Activated T-helper 1 cell treated with anti-CD3 and anti-CD28 coated beads, Interleukin-12 subunit alpha, Interleukin-12 subunit beta, Interleukin-2, Interleukin-4 antibody, amounts not matched to agents 30 ng/mL and 10 ng/mL and 1 ng/mL, durations not matched to agents 14 hours and 24 hours and 36 hours (primary cell): ENCODE data around the gene UNC5B. TPM values are rescaled to one million over a fixed set of nuclear protein-coding genes. Genes with fewer than 3 reads are reported as not detected.
"Not testable (repeated sequence)": the region's sequence is repeated elsewhere in the genome, so short reads cannot be mapped to it uniquely, and the experiment has no call there.

ENCODE experiments used
- DNase-seq: peaks from one replicate; pipeline ENCODE4 v3.0.0; 2021; ENCODE audit warnings: low spot score
- H3K27ac Mint-ChIP-seq: one replicate; pipeline ENCODE4 v1.8.0; 2021; ENCODE audit warnings: mild to moderate bottlenecking, mixed read lengths
- H3K27me3 Mint-ChIP-seq: one replicate; pipeline ENCODE4 v1.8.0; 2022; ENCODE audit warnings: mild to moderate bottlenecking, moderate library complexity, mixed read lengths; ENCODE audit not compliant: insufficient read depth
- H3K36me3 Mint-ChIP-seq: one replicate; pipeline ENCODE4 v1.8.0; 2021; ENCODE audit warnings: low read depth, mixed read lengths
- H3K4me1 Mint-ChIP-seq: one replicate; pipeline ENCODE4 v1.8.0; 2021; ENCODE audit warnings: low read depth, mixed read lengths
- H3K4me3 Mint-ChIP-seq: one replicate; pipeline ENCODE4 v1.8.0; 2021; ENCODE audit warnings: mild to moderate bottlenecking, moderate library complexity, mixed read lengths
- H3K9me3 Mint-ChIP-seq: one replicate; pipeline ENCODE4 v1.8.0; 2021; ENCODE audit warnings: mixed read lengths
- intact Hi-C: fragments of 100-400 bp; cut with micrococcal nuclease; formaldehyde crosslinking; loops from one replicate; pipeline ENCODE4 v1.15.1; 2024
- total RNA-seq: library from RNA; stranded (reverse); gene quantifications from 2 replicates; pipeline ENCODE4 v1.2.3, GENCODE V29; 2022

Gene UNC5B
- total RNA-seq, 1 donor from 2014 or later, result 0.10 TPM

DNA sequence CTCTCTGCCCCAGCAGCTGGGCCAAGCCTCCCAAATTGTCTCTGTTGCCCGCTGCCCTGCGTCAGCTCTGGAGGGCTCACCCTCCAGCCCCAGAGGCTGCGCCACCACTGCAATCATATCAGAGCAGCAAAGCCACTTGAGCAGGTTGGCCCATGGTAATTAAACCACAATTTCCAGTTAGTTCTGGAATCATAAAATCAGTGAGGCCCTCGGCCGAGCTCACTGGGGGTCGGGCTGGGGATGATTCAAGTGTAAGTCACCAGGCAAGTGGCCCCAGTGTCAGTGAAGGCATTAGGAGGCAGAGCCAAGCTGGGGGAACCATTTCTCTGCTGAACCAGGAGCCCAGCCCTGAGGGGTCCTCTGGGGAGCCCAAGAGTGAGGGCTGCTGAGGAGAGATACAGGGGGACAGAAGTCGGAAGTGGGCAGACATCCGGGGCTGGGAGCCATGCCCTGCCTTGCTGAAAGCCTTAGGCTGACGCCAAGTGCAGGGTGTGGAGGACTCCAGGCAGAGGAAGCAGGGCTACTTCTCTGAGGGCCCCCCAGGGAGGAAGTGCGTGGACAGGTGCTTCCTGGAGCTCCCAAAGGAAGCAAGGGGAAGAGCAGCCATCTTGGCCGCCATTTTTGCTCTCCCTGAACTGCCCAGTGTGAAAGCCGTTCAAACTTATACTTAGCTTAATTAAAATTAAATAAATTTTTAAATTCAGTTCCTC is 77.2 kb downstream of the UNC5B start:
- Mint-ChIP-seq H3K4me1 (no peaks in the 10 kb centered on the region), H3K36me3 (no peaks in the 10 kb centered on the region), H3K4me3 (no peak overlapping the region), H3K27ac (no peak overlapping the region), H3K9me3 (no peaks in the 10 kb centered on the region), H3K27me3 (no peaks in the 10 kb centered on the region)
- DNase-seq, result no peak
- intact Hi-C loops, result no loop called here

DNA sequence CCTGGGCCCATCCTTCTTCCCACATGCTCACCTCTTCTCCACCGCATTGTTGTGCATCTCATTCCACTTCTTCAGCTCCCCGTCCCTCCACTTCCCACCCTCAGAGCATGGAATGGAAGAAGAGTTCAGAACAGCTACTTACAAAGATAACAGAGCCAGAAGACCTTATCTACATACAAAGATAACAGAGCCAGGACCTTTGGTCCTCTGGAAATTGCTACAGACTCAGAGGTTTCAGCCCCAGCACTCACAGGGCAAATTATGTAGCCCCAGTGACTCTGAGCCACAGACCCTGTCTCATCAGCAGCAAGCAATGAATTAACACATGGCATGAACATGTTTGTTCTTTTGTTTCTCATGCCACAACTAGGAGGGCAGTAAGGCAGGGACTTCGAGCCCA is 78.0 kb downstream of the UNC5B start:
- H3K36me3 Mint-ChIP-seq, result no peaks in the 10 kb centered on the region
- H3K4me1 Mint-ChIP-seq, result no peaks in the 10 kb centered on the region

DNA sequence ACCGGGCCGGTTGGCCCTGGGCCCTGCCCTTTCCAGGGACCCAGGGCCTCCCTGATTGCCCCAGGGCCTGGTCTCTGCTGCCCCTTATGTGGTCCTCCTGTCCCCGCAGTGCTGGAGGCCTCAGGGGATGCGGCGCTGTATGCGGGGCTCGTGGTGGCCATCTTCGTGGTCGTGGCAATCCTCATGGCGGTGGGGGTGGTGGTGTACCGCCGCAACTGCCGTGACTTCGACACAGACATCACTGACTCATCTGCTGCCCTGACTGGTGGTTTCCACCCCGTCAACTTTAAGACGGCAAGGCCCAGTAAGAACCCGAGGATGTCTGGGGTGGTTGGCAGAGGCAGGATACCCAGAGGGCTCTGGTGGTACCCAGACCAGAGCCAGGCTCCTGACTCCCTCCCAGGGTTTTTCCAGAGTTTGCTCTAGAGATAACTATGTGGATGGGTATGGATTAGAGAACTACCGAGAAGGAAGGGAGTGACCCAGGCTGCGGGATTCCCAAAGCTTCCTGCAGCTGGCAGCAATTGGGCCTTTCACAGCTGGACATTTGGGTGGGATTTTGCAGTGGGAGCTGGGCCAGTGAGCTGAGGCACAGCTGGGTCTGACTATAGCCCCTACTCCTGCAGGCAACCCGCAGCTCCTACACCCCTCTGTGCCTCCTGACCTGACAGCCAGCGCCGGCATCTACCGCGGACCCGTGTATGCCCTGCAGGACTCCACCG is 78.6 kb downstream of the UNC5B start:
- Mint-ChIP-seq H3K9me3 (no peaks in the 10 kb centered on the region), H3K4me3 (no peak overlapping the region), H3K36me3 (no peaks in the 10 kb centered on the region), H3K27me3 (no peaks in the 10 kb centered on the region), H3K27ac (no peak overlapping the region), H3K4me1 (no peaks in the 10 kb centered on the region)
- DNase-seq, result no peak
- intact Hi-C loops, result no loop called here

More for the DNA sequence above, 78.0 kb downstream of the UNC5B start:
- H3K9me3 Mint-ChIP-seq, result no peaks in the 10 kb centered on the region
- intact Hi-C loops, result no loop called here
- no peak overlapping the region for H3K27ac Mint-ChIP-seq
- H3K27me3 Mint-ChIP-seq, result no peaks in the 10 kb centered on the region
- no peak overlapping the region for H3K4me3 Mint-ChIP-seq
- no peak for DNase-seq

DNA sequence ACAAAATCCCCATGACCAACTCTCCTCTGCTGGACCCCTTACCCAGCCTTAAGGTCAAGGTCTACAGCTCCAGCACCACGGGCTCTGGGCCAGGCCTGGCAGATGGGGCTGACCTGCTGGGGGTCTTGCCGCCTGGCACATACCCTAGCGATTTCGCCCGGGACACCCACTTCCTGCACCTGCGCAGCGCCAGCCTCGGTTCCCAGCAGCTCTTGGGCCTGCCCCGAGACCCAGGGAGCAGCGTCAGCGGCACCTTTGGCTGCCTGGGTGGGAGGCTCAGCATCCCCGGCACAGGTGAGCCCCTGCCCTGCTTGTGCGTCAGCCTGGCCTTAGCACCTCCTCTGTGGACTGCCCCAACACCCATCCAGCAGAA is 79.1 kb downstream of the UNC5B start:
- no peak for DNase-seq
- H3K9me3 Mint-ChIP-seq, result no peaks in the 10 kb centered on the region
- intact Hi-C loops, result no loop called here
- H3K27me3 Mint-ChIP-seq, result no peaks in the 10 kb centered on the region
- no peak overlapping the region for H3K27ac Mint-ChIP-seq
- no peaks in the 10 kb centered on the region for H3K36me3 Mint-ChIP-seq
- H3K4me3 Mint-ChIP-seq, result no peak overlapping the region
- no peaks in the 10 kb centered on the region for H3K4me1 Mint-ChIP-seq

GRCh38 chr10:71292624-71293445 is 80.5 kb downstream of the UNC5B start:
- DNase-seq, result no peak
- Mint-ChIP-seq H3K4me3 (no peak overlapping the region), H3K4me1 (no peaks in the 10 kb centered on the region), H3K27ac (no peak overlapping the region), H3K27me3 (no peaks in the 10 kb centered on the region), H3K36me3 (no peaks in the 10 kb centered on the region), H3K9me3 (no peaks in the 10 kb centered on the region)
- intact Hi-C loops, result no loop called here

GRCh38 chr10:71293446-71294084 is 81.2 kb downstream of the UNC5B start:
- no peak overlapping the region for H3K4me3 Mint-ChIP-seq
- intact Hi-C loops, result no loop called here
- H3K4me1 Mint-ChIP-seq, result no peaks in the 10 kb centered on the region
- H3K9me3 Mint-ChIP-seq, result no peaks in the 10 kb centered on the region
- H3K27ac Mint-ChIP-seq, result no peak overlapping the region
- no peak for DNase-seq
- no peaks in the 10 kb centered on the region for H3K36me3 Mint-ChIP-seq
- H3K27me3 Mint-ChIP-seq, result no peaks in the 10 kb centered on the region

- Mint-ChIP-seq H3K36me3 (no peaks in the 10 kb centered on the region), H3K4me1 (no peaks in the 10 kb centered on the region), H3K27me3 (no peaks in the 10 kb centered on the region)
Measured at GRCh38 chr10:71294091-71294561, 81.8 kb downstream of the UNC5B start.

DNA sequence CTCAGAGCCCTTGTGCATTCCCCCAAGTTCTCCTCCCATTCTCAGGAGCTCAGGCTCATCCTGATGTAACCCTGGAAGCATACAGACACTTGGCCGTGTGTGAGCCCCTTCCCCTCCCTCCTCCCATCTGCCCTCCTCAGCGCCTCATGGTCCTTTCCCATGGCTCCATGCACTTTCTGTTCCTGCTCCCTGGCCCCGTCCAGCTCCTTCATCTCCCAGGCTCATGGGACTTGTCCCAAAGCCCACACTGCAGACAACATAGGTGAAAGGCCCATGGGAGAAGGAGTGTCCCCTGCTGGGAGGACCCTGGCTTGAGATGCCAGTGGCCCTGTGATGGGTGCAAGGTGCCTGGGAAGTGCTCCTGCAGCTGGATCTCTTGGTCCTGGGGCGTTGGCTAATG is 82.5 kb downstream of the UNC5B start:
- Mint-ChIP-seq H3K27ac (no peak overlapping the region), H3K27me3 (peaks cover 3% of the 10 kb centered on the region), H3K36me3 (no peaks in the 10 kb centered on the region), H3K4me1 (no peaks in the 10 kb centered on the region), H3K4me3 (no peak overlapping the region), H3K9me3 (no peaks in the 10 kb centered on the region)
- no peak for DNase-seq
- intact Hi-C loops, result no loop called here

More at GRCh38 chr10:71294091-71294561, 81.8 kb downstream of the UNC5B start:
- intact Hi-C loops, result no loop called here
- no peak for DNase-seq
- H3K27ac Mint-ChIP-seq, result no peak overlapping the region
- no peaks in the 10 kb centered on the region for H3K9me3 Mint-ChIP-seq
- H3K4me3 Mint-ChIP-seq, result no peak overlapping the region

DNA sequence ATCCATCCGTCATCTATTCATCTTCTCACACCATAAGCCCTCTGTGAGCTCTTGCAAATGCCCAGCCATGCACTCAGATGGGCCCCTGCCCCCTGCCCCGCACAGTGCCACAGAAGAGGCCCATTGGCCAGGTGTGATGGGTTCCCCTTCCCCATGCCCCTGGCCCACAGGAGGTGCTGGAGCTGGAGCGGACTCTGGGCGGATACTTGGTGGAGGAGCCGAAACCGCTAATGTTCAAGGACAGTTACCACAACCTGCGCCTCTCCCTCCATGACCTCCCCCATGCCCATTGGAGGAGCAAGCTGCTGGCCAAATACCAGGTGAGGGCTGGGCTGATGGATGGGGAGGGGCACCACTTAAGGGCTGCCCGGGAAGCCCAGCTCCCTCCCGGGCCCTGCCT is 83.3 kb downstream of the UNC5B start:
- intact Hi-C loops, result no loop called here
- H3K27me3 Mint-ChIP-seq, result peaks cover 5% of the 10 kb centered on the region
- no peaks in the 10 kb centered on the region for H3K9me3 Mint-ChIP-seq
- H3K4me3 Mint-ChIP-seq, result no peak overlapping the region
- no peaks in the 10 kb centered on the region for H3K36me3 Mint-ChIP-seq
- H3K4me1 Mint-ChIP-seq, result no peaks in the 10 kb centered on the region
- no peak for DNase-seq
- no peak overlapping the region for H3K27ac Mint-ChIP-seq

DNA sequence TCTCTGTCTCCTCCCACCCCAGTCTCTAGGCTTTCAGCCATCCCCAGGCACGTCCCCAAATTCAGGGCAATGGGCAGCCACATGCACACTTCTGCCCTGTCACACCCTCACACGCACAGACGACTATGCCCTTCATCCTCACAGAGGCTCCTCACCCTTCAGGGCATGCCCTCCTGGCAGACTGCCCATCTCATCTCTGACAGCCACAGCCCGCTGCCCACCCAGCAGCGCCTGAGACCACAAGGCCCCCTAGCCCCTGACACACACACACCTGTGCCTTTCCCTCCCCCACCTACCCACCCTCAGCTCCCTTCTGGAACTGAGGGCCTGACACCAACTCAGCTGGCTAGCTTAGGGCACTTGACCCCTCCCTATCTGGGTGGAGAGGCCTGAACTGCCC is 83.7 kb downstream of the UNC5B start:
- Mint-ChIP-seq H3K4me3 (no peak overlapping the region), H3K9me3 (no peaks in the 10 kb centered on the region), H3K27ac (no peak overlapping the region), H3K36me3 (no peaks in the 10 kb centered on the region), H3K27me3 (peaks cover 5% of the 10 kb centered on the region), H3K4me1 (no peaks in the 10 kb centered on the region)
- intact Hi-C loops, result no loop called here
- no peak for DNase-seq

DNA sequence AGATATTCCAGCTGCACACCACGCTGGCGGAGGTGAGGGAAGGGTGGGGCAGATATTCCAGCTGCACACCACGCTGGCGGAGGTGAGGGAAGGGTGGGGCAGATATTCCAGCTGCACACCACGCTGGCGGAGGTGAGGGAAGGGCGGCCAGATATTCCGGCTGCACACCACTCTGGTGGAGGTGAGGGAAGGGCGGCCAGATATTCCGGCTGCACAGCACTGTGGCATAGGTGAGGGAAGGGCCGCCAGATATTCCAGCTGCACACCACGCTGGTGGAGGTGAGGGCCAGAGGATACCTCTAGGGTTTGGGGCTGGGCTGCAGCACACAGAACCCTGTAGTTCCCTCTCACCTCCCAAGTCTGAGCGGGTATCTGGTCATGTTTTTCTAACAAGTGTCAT is 84.4 kb downstream of the UNC5B start:
- H3K27ac Mint-ChIP-seq, H3K36me3 Mint-ChIP-seq, H3K9me3 Mint-ChIP-seq, H3K27me3 Mint-ChIP-seq, H3K4me3 Mint-ChIP-seq, DNase-seq, H3K4me1 Mint-ChIP-seq, intact Hi-C loops: not testable (repeated sequence)

DNA sequence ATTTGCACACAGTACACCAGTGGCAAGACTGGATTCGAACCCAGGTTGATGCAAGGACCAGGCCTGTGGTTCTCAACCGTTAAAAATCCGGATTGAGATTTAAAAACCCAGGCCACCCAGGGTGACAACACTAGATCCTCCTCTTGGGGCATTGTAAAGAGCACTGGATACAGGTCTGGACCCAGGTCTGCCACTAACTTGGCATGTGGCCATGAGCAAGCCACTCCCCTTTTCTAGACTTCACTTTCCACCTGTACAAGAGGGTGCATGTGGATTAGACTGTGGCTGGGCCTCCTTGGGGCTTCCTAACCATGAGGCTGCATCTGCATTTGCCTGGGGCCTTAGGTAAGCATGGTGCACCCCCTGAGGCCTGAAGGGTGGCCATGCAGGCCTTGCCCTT is 85.0 kb downstream of the UNC5B start:
- Mint-ChIP-seq H3K36me3 (no peaks in the 10 kb centered on the region), H3K4me1 (no peaks in the 10 kb centered on the region), H3K4me3 (no peak overlapping the region), H3K27ac (no peak overlapping the region), H3K27me3 (peaks cover 5% of the 10 kb centered on the region), H3K9me3 (no peaks in the 10 kb centered on the region)
- intact Hi-C loops, result no loop called here
- DNase-seq, result no peak
